GM10847 (cell line): ENCODE results near the gene SPTBN1.

ENCODE experiments used
- POLR2A ChIP-seq: IDR thresholded peaks from 2 replicates; pipeline ENCODE4 v1.6.1; 2011; ENCODE audit not compliant: insufficient read length; ENCODE audit errors: extremely low read depth

Gene SPTBN1

GRCh38 chr2:54503828-54504227 is 47.7 kb downstream of the SPTBN1 start:
- TF ChIP-seq POLR2A: no peak

GRCh38 chr2:54504866-54505265 is 48.7 kb downstream of the SPTBN1 start:
- TF ChIP-seq POLR2A: no peak

GRCh38 chr2:54508541-54508940 is 52.4 kb downstream of the SPTBN1 start:
- no peak for TF ChIP-seq POLR2A

DNA sequence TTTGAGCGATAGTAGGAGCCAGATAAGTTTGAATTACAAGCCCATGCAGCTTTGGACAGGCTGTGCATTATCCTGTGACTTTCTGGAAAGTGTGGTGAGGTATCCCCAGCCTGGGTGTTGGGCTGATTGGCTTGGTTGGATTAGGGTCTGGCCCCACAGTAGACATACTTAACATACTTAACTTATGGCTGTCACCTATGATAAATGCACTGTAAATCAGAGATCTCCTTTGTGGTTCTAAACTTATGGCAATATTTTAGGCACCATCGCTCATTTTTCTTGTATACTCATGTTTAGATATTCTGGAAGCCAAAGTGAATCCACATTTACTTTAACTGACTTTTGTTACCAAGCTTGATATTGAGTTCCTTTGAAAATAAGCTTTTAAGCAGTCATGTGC is 54.8 kb downstream of the SPTBN1 start:
- TF ChIP-seq POLR2A: no peak

- no peak for TF ChIP-seq POLR2A
Measured at GRCh38 chr2:54512183-54512582, 56.1 kb downstream of the SPTBN1 start.

- no peak for TF ChIP-seq POLR2A
Measured at GRCh38 chr2:54512663-54513362, 56.7 kb downstream of the SPTBN1 start.

GRCh38 chr2:54513363-54513715 is 57.2 kb downstream of the SPTBN1 start:
- no peak for TF ChIP-seq POLR2A

DNA sequence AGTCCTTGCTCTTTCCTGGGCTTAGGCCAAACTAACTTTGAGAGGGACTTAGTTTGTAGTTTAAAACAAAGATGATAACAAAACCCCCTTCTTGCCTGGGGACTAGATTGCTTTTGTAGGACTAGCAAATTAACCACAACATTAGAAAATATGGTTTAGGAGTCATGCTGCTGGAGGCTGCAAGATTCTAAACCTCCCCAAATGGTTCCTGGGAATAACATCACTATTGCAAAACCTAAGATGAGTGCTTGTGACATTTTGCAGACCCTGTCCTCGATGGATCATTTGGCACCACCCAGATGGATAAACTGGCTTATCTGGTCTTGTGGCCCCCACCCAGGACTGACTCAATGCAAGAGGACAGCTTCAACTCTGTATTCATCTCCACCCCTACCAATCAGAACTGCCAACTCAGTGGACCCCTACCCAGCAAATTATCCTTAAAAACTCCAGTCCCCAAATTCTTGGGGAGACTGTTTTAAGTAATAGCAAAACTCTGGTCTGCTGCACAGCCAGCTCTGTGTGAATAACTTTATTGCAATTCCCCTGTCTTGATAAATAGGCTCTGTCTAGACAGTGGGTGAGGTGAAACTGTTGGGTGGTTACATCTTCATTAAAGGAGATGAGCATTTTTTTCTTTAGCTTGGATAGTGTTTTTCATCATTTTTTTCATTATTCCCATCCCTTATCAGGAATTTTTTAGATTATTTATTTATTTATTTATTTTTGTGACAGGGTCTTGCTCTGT is 58.9 kb downstream of the SPTBN1 start:
- TF ChIP-seq POLR2A: no peak

GRCh38 chr2:54516842-54517241 is 60.7 kb downstream of the SPTBN1 start:
- no peak for TF ChIP-seq POLR2A

DNA sequence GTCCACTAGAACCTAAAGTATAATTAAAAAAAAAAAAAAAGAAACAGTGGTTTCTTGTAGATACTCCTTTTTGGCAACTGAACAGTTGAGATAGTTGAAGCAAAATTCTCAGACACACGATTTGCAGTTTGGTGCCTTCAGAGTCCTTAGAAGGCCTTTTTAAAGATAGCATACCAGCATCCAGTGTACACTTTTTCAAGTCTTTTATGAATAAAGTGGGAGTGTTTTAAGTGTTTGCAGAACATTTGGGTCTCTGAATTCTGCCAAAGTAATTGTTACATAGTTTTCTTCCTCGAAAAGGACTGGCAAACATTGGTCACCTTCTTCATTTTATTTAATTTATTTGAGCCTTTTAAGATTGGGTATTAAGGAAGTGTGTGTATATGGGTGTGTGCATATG is 62.3 kb downstream of the SPTBN1 start:
- TF ChIP-seq POLR2A: no peak

- TF ChIP-seq POLR2A: no peak
Measured at GRCh38 chr2:54519841-54520459, 63.8 kb downstream of the SPTBN1 start.

DNA sequence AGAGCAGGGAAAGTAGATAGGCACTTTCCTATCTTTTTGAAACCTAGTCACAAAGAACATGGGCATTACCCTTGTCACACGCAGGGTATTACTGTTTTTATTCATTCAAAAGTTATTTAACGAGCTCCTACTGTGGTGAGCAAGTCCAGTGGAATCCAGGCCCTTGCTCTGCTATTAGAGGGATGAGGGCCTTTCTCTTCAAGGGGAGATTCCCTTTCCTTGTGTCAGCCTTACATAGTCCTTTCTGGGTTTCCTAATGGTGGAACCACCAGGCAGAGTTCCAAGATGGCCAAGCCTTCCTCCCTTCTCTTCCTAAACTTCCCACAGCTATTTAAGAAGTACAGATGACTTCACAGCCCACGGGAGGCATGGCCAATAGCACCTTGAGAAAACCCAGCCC is 64.6 kb downstream of the SPTBN1 start:
- no peak for TF ChIP-seq POLR2A

GRCh38 chr2:54522624-54523281 is 66.6 kb downstream of the SPTBN1 start:
- TF ChIP-seq POLR2A: no peak

DNA sequence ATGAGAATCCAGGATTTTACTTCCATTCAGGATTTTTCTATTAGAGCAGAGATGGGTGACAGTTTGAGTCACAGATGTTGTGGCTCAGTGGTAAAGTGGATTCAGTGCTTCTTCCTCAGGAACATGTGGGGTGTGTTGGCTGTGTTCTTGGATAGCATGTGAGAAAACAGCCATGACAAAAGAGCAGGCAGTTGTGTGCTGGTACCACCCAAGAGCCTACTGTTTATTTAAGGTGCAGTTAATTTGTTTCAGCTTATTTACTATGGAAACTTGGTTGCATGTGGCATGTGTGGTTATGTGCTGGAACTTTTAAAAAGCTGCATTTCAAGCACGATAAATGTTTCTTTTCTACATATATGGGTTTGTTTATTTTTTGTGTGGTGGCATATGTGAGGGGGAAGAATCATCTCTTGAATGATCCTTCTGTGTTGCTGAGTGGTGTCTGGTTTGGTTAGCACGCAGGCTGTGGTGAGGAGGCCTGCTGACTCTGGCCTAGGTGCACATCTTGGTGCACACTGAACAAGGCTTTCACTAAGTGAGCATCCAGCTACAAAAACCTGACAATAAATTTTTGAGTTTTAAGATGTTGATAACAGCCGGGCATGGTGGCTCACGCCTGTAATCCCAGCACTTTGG is 67.3 kb downstream of the SPTBN1 start:
- no peak for TF ChIP-seq POLR2A

- TF ChIP-seq POLR2A: no peak
Measured at GRCh38 chr2:54524226-54524991, 68.3 kb downstream of the SPTBN1 start.
